HEK293 (cell line): ENCODE measurements around the gene NIP7.

ENCODE experiments used
- CTCF ChIA-PET: fragments of 350-600 bp; formaldehyde crosslinking; extraction: SDS; loops from one replicate; lab custom pipeline; 2021; ENCODE audit warnings: antibody characterized with exemption; lab: Yijun Ruan, JAX
- POLR2A ChIA-PET: fragments of 300-600 bp; formaldehyde crosslinking; extraction: SDS; loops from one replicate; lab custom pipeline; 2020; ENCODE audit warnings: antibody characterized with exemption, inconsistent platforms; lab: Yijun Ruan, JAX
- H3K27ac ChIP-seq: fragments of 200-500 bp; sonication (Bioruptor generic); 2 replicates; pipeline ENCODE4 v1.5.1; 2014; ENCODE audit warnings: low read depth, low read length, control low read depth, inconsistent platforms; ENCODE audit errors: extremely low read depth
- H3K36me3 ChIP-seq, 2 experiments: fragments of 200-500 bp in 1 of 2; sonication (Bioruptor generic) in 1 of 2; 1 replicate in 1 of 2; 2 replicates in 1 of 2; pipeline ENCODE4 v1.5.1; 2014 to 2017; ENCODE audit warnings: inconsistent platforms in 2 of 2, low read length in 2 of 2; ENCODE audit not compliant: control insufficient read depth in 2 of 2, insufficient read depth in 1 of 2
- H3K4me1 ChIP-seq: fragments of 200-500 bp; sonication (Bioruptor generic); 2 replicates; pipeline ENCODE4 v1.5.1; 2014; ENCODE audit warnings: mild to moderate bottlenecking, low read length, inconsistent platforms; ENCODE audit not compliant: control insufficient read depth, insufficient read depth
- H3K4me3 ChIP-seq: 2 replicates; pipeline ENCODE4 v1.5.1; 2011; ENCODE audit warnings: low read depth, mild to moderate bottlenecking, control low read depth, low read length, moderate library complexity
- H3K9me3 ChIP-seq: fragments of 200-500 bp; sonication (Bioruptor generic); 2 replicates; pipeline ENCODE4 v1.5.1; 2014; ENCODE audit warnings: low read depth, low read length, inconsistent platforms; ENCODE audit not compliant: control insufficient read depth, insufficient read depth
- EGR2 ChIP-seq: fragments of 450-650 bp; formaldehyde crosslinking; IDR thresholded peaks from 2 replicates; pipeline ENCODE4 v1.5.1; 2016; ENCODE audit warnings: low read depth, missing biosample characterization, missing genetic modification characterization
- HOXD13 ChIP-seq: sonication (generic); formaldehyde crosslinking; IDR thresholded peaks from 2 replicates; pipeline ENCODE4 v1.8.0; 2022; ENCODE audit warnings: missing genetic modification reagents, borderline replicate concordance
- SCRT1 ChIP-seq: fragments of 450-650 bp; formaldehyde crosslinking; IDR thresholded peaks from 2 replicates; pipeline ENCODE4 v1.5.1; 2016; ENCODE audit warnings: missing biosample characterization, missing genetic modification characterization, borderline replicate concordance
- SCRT2 ChIP-seq: fragments of 450-650 bp; formaldehyde crosslinking; IDR thresholded peaks from 2 replicates; pipeline ENCODE4 v1.5.1; 2016; ENCODE audit warnings: missing biosample characterization, missing genetic modification characterization
- ZFP3 ChIP-seq: fragments of 450-650 bp; formaldehyde crosslinking; IDR thresholded peaks from 2 replicates; pipeline ENCODE4 v1.5.1; 2016; ENCODE audit warnings: low read depth, missing biosample characterization, missing genetic modification characterization
- ZNF133 ChIP-seq: fragments of 450-650 bp; formaldehyde crosslinking; IDR thresholded peaks from 2 replicates; pipeline ENCODE4 v1.5.1; 2016; ENCODE audit warnings: missing biosample characterization, missing genetic modification characterization
- ZNF19 ChIP-seq: fragments of 450-650 bp; formaldehyde crosslinking; IDR thresholded peaks from 2 replicates; pipeline ENCODE4; 2016; ENCODE audit warnings: missing biosample characterization, missing genetic modification characterization, low read depth
- ZNF391 ChIP-seq: fragments of 450-650 bp; formaldehyde crosslinking; IDR thresholded peaks from 2 replicates; pipeline ENCODE4 v1.5.1; 2016; ENCODE audit warnings: low read depth, missing biosample characterization, missing genetic modification characterization, borderline replicate concordance
- ZNF416 ChIP-seq: fragments of 450-650 bp; formaldehyde crosslinking; IDR thresholded peaks from 2 replicates; pipeline ENCODE4 v1.5.1; 2016; ENCODE audit warnings: missing biosample characterization, missing genetic modification characterization
- ZNF626 ChIP-seq: fragments of 450-650 bp; sonication (Bioruptor Pico); formaldehyde crosslinking; IDR thresholded peaks from 2 replicates; pipeline ENCODE4 v1.5.1; 2018; ENCODE audit warnings: missing biosample characterization, missing genetic modification characterization, inconsistent platforms
- ZNF660 ChIP-seq: fragments of 450-650 bp; IDR thresholded peaks from 2 replicates; pipeline ENCODE4 v1.5.1; 2018; ENCODE audit warnings: missing biosample characterization, mild to moderate bottlenecking, missing genetic modification characterization
- TF ChIP-seq, protein P1 (sequence below): fragments of 450-650 bp; formaldehyde crosslinking; IDR thresholded peaks from 2 replicates; pipeline ENCODE4; 2016; ENCODE audit warnings: missing biosample characterization, missing genetic modification characterization
- TF ChIP-seq, protein P2 (sequence below): fragments of 450-650 bp; formaldehyde crosslinking; IDR thresholded peaks from 2 replicates; pipeline ENCODE4 v1.5.1; 2016; ENCODE audit warnings: missing biosample characterization, missing genetic modification characterization
- TF ChIP-seq, protein P3 (sequence below): fragments of 450-650 bp; formaldehyde crosslinking; IDR thresholded peaks from 2 replicates; pipeline ENCODE4 v1.5.1; 2016; ENCODE audit warnings: missing biosample characterization, missing genetic modification characterization

The NIP7 gene

DNA sequence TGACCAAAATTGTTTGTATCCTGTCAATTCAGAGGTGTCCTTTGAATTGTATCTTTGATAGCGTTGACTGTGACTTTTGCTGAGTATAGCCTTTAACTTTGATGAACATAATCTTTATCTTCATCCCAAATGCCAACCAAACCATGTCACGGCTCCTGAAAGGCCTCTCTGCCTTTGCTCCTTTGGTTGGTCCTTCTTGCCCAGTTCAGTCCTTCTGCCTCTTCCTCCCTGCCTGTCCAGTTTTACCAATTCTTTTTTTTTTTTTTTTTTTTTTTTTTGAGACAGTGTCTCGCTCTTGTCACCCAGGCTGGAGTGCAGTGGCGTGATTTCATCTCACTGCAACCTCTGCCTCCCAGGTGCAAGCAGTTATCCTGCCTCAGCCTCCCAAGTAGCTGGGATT, 41.3 kb upstream of the NIP7 start:
- TF ChIP-seq SCRT2 (tag by site-specific recombination) (no peak), ZNF626 (tag by site-specific recombination) (no peak), ZNF19 (no peak), ZNF133 (peak; percentile 93)
- Histone ChIP-seq H3K4me1 (no peaks in the 10 kb centered on the region), H3K27ac (no peak overlapping the region), H3K4me3 (no peak overlapping the region), H3K36me3 (peaks cover 6 to 36% of the 10 kb centered on the region in 2 experiments; a peak in 2 of 3 replicates), H3K9me3 (no peaks in the 10 kb centered on the region)
- POLR2A ChIA-PET: no interaction called here
- CTCF ChIA-PET: no interaction called here

- no peaks in the 10 kb centered on the region for H3K9me3 ChIP-seq
- H3K27ac ChIP-seq: no peak overlapping the region
- POLR2A ChIA-PET: no interaction called here
- TF ChIP-seq, protein P1, sequence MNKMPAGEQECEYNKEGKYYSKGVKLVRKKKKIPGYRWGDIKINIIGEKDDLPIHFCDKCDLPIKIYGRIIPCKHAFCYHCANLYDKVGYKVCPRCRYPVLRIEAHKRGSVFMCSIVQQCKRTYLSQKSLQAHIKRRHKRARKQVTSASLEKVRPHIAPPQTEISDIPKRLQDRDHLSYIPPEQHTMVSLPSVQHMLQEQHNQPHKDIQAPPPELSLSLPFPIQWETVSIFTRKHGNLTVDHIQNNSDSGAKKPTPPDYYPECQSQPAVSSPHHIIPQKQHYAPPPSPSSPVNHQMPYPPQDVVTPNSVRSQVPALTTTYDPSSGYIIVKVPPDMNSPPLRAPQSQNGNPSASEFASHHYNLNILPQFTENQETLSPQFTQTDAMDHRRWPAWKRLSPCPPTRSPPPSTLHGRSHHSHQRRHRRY (tag by site-specific recombination): no peak
- TF ChIP-seq SCRT2 (tag by site-specific recombination): peak; percentile 69; the same call in 1 of the 2 replicates
- H3K4me3 ChIP-seq: no peak overlapping the region
- H3K36me3 ChIP-seq: peaks cover 6 to 43% of the 10 kb centered on the region in 2 experiments; a peak in 2 of 3 replicates
- CTCF ChIA-PET: no interaction called here
- no peaks in the 10 kb centered on the region for H3K4me1 ChIP-seq
These were observed 38.4 kb upstream of the NIP7 start for GRCh38 chr16:69301187-69301586.

DNA sequence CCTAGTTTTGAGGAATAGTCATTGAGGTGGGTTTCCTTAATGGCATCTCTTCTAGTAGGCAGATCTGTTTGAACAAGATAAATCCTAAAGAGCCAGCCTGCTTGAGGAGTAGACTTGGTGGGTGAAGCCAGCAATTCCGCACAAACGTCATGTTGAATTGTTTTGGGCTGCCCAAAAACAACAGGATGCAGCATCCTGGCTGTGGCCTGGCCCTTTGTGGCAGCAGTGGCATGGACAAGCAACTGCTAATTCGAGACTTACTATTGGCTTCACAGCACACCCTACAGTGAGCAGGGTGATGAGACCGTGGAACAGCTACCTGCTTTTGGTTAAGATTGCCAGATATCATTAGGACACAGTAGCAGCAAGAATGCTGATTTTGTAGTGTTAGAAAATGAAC, 37.7 kb upstream of the NIP7 start:
- no peaks in the 10 kb centered on the region for H3K4me1 ChIP-seq
- no peaks in the 10 kb centered on the region for H3K9me3 ChIP-seq
- POLR2A ChIA-PET: no interaction called here
- TF ChIP-seq, protein P2, sequence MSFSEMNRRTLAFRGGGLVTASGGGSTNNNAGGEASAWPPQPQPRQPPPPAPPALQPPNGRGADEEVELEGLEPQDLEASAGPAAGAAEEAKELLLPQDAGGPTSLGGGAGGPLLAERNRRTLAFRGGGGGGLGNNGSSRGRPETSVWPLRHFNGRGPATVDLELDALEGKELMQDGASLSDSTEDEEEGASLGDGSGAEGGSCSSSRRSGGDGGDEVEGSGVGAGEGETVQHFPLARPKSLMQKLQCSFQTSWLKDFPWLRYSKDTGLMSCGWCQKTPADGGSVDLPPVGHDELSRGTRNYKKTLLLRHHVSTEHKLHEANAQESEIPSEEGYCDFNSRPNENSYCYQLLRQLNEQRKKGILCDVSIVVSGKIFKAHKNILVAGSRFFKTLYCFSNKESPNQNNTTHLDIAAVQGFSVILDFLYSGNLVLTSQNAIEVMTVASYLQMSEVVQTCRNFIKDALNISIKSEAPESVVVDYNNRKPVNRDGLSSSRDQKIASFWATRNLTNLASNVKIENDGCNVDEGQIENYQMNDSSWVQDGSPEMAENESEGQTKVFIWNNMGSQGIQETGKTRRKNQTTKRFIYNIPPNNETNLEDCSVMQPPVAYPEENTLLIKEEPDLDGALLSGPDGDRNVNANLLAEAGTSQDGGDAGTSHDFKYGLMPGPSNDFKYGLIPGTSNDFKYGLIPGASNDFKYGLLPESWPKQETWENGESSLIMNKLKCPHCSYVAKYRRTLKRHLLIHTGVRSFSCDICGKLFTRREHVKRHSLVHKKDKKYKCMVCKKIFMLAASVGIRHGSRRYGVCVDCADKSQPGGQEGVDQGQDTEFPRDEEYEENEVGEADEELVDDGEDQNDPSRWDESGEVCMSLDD (tag by site-specific recombination): no peak
- TF ChIP-seq ZNF416 (tag by site-specific recombination) (no peak), SCRT1 (tag by site-specific recombination) (no peak)
- TF ChIP-seq, all 188 proteins: peak for 0
- Histone ChIP-seq H3K36me3 (peaks cover 6 to 43% of the 10 kb centered on the region in 2 experiments; a peak in 2 of 3 replicates), H3K4me3 (no peak overlapping the region), H3K27ac (no peak overlapping the region)
- CTCF ChIA-PET: interaction anchor here (0.5 to 1.3 kb wide), 3 partner anchors 16 to 482 kb away, joined by 3 to 4 read pairs (median 3); no protein-coding TSS in a partner anchor

DNA sequence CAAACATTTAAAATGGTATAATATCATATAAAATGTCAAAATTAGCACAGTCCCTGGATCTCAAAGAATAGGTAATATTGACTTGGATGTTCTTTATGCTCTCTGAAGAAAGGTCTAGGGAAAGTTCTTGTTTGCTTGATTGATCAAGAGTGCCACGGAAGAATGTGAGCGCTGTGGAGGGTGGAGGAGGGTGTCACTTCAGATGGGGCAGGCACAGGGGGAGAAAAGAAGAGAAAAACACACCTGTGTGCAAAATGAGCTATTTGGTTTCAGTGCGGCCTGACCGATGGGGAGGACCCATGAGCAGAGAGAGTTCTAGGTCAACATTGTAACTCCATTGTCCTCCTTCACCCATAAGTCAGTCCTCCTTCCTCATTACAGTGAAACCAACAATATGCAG, 37.3 kb upstream of the NIP7 start:
- no peak for TF ChIP-seq ZFP3 (tag by site-specific recombination)
- H3K4me3 ChIP-seq: no peak overlapping the region
- ChIA-PET CTCF (interaction anchor here (0.5 to 1.3 kb wide), 4 partner anchors 17 to 781 kb away, joined by 3 to 4 read pairs (median 4); no protein-coding TSS in a partner anchor), POLR2A (no interaction called here)
- no peaks in the 10 kb centered on the region for H3K4me1 ChIP-seq
- H3K9me3 ChIP-seq: no peaks in the 10 kb centered on the region
- H3K36me3 ChIP-seq: peaks cover 6 to 43% of the 10 kb centered on the region in 2 experiments; a peak in 2 of 3 replicates
- H3K27ac ChIP-seq: no peak overlapping the region

GRCh38 chr16:69306031-69306430, 33.5 kb upstream of the NIP7 start:
- H3K27ac ChIP-seq: no peak overlapping the region
- peaks cover 0 to 28% of the 10 kb centered on the region in 2 experiments; a peak in 1 of 3 replicates for H3K36me3 ChIP-seq
- CTCF ChIA-PET: interaction anchor here (0.7 kb wide), 1 partner anchor 9 kb away, joined by 4 read pairs; no protein-coding TSS in a partner anchor
- TF ChIP-seq EGR2 (tag by site-specific recombination) (no peak), ZNF391 (tag by site-specific recombination) (no peak), HOXD13 (CRISPR knock-in tag) (no peak), ZNF660 (tag by site-specific recombination) (no peak)
- TF ChIP-seq, protein P3, sequence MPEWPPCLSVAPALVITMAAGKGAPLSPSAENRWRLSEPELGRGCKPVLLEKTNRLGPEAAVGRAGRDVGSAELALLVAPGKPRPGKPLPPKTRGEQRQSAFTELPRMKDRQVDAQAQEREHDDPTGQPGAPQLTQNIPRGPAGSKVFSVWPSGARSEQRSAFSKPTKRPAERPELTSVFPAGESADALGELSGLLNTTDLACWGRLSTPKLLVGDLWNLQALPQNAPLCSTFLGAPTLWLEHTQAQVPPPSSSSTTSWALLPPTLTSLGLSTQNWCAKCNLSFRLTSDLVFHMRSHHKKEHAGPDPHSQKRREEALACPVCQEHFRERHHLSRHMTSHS (tag by site-specific recombination): no peak
- TF ChIP-seq, all 188 proteins: peak for 0
- Histone ChIP-seq H3K4me1 (no peaks in the 10 kb centered on the region), H3K4me3 (no peak overlapping the region), H3K9me3 (no peaks in the 10 kb centered on the region)
- POLR2A ChIA-PET: no interaction called here
